CD4-positive, alpha-beta T cell treated with Interleukin-1 beta for 1 hour (primary cell): ENCODE data around the gene DGKB.
"Not testable (repeated sequence)": the region's sequence is repeated elsewhere in the genome, so short reads cannot be mapped to it uniquely, and the experiment has no call there.

Experiments
- DNase-seq, 2 donors: peaks; one replicate each; pipeline ENCODE4 v3.0.0-alpha.2; 2020 to 2022

Gene DGKB

DNA sequence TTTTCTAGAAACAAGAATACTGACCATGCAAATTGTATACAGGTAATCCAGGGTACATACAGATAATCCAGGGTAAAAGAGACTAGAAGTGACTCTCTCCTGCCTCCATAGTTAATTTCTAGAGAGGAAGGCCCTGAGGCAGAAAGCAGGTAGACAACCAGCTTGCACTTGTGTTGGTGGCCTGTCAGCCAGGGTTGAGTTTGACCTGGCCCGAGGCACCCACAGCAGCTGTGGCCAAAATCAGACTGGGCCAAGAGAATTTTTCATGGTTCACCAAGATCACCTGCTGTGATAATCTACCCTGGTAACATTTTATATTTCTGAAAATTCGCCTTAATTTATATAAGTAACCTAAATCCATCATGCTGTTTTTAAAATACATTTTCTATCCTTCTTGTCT lies 526.6 kb downstream of the DGKB start:
- DNase-seq = no peak

DNA sequence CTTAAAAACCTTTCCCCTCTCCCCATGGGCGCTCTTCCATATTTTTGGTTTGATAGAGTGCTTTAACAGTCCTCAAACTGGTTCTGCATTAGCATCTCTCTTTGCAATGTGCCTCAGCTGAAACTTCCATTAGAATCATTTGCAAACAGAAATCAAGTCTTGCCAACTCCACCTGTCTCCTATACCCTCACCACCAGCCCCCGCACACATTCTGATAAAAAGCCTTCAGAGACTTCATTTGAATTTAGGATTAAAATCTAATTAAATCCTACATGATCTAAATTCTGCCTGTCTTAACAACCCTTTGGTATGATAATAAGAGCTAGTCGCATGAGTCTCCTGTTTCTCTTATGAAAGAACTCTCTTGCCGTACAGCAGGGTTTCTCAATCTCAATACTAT lies 528.2 kb downstream of the DGKB start:
- DNase-seq = no peak

DNA sequence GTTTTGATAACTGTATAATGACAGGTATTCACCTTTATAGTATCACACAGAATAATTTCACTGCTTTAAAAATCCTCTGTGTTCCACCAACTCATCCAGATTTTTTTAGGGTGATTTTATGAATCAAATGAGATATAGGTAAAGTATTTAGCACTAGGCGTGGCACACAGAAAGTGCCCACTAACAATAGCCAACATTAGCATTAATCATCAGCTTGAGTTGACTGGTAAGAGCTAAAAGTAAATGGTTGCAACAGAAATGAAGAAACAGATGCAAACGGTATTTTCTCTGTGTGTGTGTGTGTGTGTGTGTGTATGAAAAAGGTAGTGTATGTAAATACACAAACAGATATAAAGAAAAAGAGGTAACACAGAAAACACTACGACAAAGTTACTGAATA lies 534.3 kb downstream of the DGKB start:
- DNase-seq = no peak

DNA sequence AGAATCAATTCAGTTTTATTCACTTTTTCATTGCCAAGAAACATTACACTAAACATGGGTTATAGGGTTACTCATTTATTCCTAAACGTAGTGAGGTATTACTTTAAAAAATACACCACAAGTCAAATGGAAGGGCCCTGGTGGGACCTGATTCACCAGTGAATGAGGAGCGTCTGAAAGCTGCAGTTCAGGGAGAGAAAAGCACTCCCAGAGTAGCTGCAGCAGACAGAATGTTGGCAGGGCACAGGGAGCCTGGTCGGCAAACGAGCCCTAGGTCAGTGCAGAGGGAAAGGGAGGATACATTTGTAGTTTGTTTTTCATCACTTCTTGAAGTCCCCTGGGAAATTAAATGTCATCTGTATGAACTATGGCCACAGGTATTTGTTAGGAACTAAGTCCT lies 551.4 kb downstream of the DGKB start:
- DNase-seq = no peak

DNA sequence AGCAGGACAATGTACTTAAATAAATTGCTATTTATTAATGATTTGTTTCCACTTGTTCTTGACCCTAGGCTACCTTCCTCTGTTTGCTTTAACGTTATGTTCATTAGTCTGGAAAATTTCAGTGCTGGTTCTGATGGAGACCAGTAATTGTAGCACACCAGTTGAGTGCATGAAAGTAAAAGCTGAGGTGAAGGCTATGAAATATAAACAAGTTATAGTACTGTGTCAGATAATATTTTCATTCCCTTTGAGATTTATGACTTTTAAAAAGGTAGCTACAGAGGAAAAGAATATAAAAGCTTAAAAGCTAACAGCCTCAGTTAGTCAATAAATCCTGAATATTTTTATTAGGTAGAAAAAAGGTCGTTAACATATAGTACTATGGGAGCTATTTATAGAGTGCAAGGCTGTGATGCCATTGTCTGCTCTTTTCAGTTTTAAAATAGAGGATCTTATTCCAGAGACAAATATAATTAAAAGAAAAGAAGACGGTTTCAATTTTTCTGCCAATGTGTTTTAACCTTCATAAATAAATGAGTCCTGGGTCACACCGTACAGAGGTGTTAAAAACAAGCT lies 561.3 kb downstream of the DGKB start:
- DNase-seq = no peak

DNA sequence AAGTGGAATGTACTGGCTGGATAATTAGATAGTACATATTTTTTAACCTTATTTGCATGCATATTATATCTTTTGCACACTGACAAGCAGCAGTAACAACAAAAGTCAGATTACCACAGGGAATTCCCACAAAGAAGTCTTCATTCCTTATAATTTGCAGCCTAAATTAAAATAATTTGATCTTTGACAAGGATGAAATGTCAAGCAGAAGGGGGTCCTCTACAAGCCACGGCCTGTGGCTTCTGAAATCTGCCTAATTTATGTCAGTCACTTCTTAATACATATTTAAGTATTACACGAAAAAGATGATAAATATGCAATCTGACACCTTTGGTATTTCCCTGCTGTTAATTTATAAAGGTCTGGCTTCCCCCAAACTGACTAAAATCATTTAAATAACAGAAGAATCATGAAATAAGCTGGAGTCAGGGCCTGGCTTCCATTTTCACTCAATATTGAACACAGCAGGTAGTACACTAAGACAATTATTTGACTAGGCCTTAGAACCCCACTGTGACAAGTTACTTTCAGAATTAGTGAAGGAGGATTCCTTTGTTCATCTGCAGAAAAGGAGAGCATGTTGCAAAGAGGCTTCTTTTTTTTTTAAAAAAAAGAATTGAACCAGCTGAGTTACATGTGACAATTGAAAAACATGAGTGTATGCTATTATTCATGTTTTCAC lies 562.0 kb downstream of the DGKB start:
- DNase-seq = no peak

DNA sequence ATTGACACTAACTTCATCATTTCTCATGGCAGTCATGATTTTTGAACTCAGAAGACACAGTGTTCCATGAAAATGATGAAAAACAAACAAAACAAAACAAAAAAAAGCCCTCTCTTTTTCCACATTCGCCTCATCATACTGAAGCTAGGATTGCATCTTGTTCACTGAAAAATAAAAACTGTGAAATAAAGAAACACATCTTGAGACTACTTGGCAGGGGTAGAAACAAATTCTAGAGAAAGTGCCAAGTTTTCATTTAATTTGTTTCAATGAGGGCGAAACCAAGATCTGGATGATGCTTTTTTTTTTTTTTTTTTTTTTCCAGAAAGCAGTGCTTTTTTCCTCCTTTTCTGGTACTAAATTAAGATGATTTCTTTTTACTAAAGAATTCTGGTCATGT lies 562.7 kb downstream of the DGKB start:
- no peak for DNase-seq

DNA sequence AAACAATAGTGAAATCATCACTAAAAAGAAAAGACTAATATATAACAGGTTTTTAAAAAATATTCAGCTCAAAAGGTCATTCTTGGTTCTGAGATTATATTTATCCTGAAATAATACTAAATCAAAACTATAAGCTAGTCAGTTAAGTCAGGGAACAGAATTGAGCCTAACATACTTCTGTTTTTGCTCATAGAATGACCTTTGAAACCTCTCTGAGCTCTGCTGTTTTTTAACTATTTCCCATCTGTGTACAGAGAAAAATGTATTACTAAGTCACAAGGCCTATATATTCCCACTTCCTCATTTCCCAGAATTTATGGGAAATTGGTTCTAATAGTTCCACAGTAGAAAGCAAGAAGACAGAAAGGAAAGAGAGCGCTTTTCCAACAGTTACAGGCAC lies 566.3 kb downstream of the DGKB start:
- DNase-seq = no peak

DNA sequence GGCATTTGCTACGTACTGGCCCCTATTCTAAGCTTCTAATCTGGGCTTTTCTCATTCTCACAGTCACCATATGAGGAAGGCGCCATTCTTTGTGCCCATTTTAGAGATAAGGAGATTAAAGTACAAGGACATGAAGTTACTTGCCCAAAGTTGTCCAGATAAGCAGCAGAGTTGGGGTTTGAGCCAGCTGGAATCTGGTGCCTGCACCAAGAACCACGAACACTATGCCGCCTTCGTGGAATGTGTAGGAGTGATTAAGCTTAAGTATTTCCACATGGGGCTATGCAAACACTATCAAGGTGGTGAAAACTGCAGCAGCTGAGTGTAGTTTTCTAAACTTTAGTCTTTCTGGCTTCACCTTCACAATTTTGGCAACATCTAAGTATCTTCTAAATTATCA lies 570.4 kb downstream of the DGKB start:
- DNase-seq = no peak

DNA sequence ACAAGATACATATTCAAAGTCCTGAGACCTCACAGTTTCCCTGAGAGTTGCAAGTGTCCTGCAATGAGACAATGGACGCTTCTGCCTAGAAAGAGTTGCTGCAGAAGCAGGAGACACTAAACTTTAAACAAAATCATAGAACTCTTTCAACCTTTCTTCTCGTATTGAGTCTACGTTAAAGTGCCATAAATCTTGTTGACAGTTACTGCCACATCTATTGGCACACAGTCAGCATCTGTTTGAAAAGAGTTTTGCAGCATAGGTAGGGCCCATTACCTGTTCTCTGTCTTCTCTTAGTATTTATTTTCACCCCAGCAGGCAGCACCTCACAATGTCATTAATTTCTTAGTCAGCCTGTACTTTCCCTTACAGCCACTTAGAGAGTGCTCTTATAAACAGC lies 577.8 kb downstream of the DGKB start:
- no peak for DNase-seq

DNA sequence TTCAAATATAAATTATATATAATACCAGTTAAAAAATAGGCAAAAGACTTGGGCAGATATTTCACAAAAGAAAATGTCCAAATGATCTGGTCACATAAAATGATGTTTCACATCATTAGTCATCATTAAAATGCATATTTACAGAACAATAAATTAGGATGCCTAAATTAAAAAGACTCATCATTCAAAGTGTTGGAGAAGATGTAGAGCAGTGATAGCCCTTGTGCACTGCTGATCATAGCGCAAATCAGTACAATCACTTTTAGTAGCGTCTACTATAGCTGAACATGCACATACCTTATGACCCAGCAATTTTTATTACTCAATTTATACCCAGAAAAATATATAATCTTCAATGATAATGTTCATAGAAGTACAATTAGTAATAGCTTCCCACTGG lies 579.8 kb downstream of the DGKB start:
- no peak for DNase-seq

DNA sequence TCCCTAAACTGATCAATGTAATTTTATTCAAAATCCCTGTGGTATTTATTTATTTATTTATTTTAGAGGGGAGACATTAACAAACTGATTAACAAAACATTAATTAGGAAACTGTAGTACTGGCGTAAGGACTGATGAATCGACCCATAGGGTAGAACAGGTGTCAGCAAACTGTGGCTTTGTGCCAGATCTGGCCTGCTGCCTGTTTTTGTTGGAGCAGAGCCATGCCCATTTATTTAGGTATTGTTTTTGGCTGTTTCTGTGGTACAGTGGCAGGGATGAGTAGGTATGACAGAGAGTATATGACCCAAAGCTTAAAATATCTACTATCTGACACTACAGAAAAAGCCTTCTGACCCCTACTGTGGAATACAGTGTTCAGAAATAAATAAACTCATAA lies 580.6 kb downstream of the DGKB start:
- no peak for DNase-seq

DNA sequence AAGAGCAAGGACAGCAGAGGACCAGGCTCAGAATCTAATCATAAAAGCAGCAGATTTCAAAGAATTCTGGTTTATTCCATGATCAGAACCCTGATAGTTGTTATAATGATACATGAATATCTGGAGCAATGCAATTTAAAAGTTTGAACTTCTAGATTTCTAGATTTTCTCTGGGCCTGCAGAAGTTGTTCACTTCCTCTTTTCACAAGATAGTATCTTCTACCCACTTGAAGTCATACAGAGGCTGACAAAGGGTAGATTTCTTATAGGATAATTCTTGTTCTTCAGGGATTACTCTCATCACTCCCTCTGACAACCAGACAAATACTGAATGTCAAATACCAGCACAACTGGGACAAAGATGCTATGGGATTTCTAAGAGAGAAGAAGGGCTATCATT lies 593.1 kb downstream of the DGKB start:
- no peak for DNase-seq

DNA sequence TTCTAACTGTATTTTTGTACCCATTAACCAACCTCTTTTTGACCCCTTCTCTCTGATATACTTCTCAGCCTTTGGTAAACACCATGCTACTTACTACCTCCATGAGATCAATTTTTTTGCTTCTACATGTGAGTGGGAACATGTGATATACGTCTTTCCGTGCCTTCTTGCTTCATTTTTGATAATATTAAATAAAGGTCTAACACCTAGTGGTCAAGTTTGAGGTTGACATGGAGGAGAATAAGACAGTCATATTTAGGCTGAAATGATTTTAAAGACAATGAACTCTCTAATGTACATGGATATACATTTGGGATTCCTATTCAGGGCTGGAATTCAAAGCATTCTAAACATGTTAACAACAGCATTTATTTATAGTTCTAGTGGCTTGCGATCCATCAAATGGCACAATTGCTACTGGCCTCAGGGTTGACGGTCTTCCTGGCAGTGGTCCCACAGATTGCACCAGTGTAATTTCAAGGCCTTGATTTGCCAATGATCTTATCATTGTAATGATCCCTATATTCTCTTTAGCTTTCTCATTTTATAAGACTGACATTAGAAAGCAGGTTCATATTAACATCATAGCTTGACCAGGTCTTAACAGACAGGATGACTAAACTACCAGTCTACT lies 597.2 kb downstream of the DGKB start:
- DNase-seq = no peak

DNA sequence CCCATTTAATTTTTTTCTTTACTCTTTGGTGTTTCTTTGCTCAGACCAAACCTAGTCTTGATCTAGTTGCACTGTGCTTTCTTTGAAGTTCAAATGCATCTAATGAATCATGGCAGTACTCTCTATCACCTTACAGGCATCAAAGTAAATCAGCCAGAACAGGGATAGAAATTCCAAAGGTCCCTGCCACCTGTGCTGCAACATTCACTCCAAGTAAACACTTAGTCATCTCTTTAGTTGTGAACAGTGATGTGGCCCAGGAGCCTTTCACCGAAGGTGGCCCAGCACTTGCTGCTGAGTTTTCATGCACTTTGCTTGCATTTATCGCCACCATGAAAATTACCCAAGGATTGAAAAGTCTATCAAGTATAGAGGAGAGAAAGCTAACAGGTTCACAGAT lies 599.0 kb downstream of the DGKB start:
- DNase-seq = no peak

DNA sequence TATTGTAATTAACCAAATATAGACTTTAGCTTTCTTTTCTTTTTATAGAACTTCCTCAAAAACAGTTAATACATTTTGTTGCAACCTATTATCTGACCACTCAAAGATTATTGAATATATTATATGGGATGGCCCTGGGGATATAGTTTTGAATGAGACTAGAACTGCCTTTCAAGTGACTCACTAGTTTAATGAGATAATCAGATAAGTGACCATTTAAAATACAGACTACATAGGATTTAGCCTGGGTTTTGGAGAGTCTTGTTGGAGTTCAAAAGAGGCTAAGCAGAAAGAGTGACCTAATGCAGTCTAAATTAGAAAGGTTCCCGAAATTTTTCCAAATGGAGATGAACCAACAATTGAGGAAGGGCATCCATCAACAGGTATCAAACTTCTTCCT lies 607.9 kb downstream of the DGKB start:
- no peak for DNase-seq

DNA sequence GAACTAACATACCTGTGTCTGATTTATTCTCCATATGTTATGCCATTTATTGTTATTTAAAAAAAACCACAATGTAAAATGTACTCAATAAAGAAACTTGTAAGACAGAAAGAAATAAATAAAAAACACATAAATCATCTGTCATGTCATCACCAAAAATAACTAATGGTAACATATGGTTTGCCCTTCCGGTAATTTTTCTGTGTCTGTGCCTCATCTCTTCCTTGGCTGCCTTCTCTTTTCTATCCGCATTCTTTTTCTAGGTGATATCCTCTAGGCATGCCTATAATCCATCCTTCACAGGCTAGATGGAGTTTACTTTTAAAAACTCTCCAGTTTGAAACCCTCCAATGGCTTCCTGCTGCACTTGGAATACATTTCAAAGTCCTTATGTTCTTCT lies 609.1 kb downstream of the DGKB start:
- no peak for DNase-seq

DNA sequence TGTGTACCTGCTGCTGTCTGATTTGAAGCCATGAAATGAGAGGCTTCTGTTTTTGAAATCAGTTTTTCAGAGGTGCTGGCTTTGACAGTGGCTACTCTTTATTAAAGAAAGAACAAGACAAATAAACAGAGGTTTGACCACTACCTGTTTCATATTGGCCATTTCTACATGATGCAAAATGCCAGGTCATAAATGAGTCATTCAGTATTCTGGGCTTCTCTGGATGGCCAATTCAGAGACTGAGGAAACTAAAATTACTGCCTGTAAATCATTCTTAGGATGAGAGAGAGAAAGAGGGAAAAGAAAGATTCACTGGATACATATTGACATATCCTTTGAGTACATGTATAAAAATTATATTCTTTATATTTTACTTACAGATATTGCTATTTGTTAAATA lies 609.8 kb downstream of the DGKB start:
- DNase-seq = no peak

DNA sequence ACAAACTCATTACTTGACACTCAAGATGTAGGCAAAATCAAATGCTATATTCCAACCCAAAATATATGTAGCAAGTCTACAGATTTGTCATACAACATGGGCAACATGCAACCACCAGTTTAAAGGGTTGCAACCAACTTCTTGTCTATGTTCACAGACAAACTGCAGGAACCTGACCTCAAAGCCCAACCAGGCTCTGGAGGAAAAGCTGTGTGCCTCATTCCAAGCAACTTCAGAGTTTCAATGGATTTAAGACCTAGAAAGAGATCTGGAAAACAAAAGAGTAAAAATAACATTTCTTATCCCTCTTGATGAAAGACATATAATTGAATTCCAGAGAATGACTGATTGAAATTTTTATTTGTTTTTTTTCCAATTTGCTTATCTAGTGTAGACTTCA lies 612.6 kb downstream of the DGKB start:
- no peak for DNase-seq

DNA sequence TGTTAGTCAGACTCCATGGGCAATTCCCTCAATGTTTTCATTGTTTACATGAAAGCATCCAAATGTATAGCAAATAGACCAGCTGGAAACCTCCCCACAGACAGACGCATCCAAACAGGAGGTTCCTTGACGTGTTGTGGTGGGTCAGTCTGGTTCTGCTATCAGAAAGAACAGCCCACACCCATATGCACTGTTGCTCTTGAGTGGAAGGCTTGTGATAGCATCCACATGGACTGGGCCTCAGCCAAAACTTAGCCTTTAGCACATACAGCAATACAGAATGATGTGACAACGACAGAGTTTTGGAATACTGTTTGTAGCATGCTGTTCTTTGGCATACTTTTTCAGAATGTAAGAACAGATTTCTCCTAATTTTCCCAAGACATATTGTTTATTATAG lies 613.9 kb downstream of the DGKB start:
- no peak for DNase-seq

DNA sequence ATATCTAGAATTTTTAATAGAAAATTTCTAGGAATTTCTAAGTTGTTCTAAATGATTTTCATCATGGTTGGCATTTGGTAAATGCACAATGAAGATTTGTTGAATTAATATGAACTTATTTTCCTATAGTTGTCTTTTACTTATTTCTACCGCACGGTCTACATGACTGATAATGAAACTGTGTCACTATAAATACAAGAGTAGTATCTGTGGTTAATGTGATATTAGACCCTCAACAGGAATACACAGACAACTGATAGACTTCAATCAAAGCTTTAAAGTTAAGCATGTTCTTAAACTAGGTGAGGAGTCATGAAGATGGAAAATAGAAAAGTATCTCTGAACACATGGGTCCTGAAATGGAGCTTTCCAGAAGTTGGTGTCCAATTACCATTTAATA lies 615.2 kb downstream of the DGKB start:
- no peak for DNase-seq

DNA sequence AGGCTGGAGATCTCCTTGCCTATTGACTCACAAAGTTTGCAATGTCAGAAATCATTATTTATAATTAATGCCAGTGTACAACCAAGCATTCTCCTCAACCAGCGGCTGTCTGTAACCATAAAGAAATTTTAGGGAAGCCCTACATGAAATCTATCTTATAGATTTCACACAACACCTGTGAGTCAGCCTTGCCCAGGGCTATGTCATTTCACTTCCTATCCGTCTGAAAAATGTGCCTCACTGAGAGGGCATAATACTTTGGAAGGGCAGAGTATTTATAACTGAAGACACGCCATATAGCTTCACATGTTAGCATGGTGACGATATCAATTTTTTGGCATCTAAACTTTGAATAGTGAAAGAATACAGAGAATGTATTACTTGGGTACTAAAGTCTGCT lies 616.5 kb downstream of the DGKB start:
- no peak for DNase-seq

DNA sequence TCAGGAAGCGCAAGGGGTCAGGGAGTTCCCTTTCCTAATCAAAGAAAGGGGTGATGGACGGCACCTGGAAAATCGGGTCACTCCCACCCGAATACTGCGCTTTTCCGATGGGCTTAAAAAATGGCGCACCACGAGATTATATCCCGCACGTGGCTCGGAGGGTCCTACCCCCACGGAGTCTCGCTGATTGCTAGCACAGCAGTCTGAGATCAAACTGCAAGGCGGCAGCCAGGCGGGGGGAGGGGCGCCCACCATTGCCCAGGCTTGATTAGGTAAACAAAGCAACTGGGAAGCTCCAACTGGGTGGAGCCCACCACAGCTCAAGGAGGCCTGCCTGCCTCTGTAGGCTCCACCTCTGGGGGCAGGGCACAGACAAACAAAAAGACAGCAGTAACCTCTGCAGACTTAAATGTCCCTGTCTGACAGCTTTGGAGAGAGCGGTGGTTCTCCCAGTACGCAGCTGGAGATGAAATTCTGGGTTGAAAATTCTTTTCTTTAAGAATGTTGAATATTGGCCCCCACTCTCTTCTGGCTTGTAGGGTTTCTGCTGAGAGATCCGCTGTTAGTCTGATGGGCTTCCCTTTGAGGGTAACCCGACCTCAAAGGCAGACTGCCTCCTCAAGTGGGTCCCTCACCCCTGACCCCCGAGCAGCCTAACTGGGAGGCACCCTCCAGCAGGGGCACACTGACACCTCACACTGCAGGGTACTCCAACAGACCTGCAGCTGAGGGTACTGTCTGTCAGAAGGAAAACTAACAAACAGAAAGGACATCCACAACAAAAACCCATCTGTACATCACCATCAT lies 623.3 kb downstream of the DGKB start:
- DNase-seq = not testable (repeated sequence)

DNA sequence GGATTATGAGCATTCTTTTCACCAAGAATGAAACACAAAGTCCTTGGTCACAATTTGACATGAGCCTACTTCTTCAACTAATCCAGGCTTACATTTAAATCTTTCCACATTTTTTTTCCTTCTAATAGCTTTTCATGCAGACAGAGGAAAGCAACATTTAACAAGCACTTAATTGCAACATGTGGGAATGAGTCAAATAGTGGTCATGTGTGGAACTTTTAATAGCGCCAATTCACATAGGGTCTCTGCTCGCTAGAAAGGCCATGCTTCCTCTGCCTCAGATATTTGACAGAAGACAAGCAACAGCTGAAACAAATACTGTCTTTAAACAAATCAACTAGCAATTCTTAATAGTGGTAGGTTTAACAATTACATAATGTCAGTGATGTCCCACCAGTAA lies 627.2 kb downstream of the DGKB start:
- no peak for DNase-seq
